Measurements from ENCODE around the gene C1QTNF2. TPM values are rescaled to one million over a fixed set of nuclear protein-coding genes. Genes with fewer than 3 reads are reported as not detected.

The C1QTNF2 gene, protein sequence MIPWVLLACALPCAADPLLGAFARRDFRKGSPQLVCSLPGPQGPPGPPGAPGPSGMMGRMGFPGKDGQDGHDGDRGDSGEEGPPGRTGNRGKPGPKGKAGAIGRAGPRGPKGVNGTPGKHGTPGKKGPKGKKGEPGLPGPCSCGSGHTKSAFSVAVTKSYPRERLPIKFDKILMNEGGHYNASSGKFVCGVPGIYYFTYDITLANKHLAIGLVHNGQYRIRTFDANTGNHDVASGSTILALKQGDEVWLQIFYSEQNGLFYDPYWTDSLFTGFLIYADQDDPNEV
- total RNA-seq (2014; rRNA removed; shearing (Covaris generic)) = 2.2 and 2.6 TPM in 2 replicates

DNA sequence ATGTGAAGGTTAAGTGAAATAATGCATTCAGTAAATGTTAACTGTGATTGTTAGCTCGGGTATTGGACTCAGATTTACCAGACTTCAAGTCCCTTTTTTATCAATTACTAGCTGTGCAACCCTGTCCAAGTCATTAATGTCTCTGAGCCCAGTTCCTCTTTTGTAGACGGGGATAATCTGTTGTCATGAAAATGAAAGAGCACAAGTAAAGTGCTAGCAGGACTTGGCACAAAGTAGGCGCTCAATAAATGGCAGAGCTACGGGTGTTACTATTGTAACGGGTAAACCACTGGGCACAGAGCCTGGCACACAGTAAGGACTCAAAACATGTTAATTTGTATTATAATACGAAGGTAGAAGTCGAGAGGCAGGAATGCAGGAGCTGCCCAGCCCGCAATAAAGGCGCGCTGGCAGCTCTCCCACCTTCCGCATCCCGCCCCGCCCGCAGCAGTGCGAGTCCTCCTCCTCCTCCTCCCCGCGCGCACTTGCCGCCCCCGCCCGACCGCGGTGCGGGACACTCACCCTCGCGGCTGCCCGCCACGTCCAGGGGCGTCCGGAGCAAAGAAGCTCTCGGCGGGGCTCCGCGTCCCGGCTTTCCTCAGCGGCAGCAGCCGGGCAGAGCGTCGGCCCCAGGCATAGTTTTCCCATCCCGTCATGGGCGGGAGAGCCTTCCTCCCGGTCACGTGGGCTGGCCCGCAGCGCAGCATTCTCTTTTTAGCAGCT is at the start of gene C1QTNF2:
Gene C1QTNF2 (minus strand): TSS at position 637 of the 723 bp plus-strand sequence. CDS start 15,615 bp downstream, outside the sequence.
- DNase-seq (ENCODE audit: low spot score) = peak; percentile 35

DNA sequence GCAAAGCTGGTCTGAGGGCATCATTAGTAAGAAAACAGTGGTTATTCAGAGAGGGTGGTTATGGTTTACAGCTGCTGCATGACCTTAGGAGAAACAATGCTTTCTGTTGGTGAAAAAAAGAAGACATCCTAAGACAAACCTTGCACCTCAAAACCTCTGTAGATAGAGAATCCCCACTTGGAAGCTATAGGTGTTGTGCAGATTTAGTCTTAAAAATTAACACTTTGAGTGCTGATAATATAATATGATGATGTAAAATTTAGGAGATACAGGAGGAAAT is 49.8 kb upstream of the C1QTNF2 start:
- DNase-seq (ENCODE audit: low spot score) = no peak

DNA sequence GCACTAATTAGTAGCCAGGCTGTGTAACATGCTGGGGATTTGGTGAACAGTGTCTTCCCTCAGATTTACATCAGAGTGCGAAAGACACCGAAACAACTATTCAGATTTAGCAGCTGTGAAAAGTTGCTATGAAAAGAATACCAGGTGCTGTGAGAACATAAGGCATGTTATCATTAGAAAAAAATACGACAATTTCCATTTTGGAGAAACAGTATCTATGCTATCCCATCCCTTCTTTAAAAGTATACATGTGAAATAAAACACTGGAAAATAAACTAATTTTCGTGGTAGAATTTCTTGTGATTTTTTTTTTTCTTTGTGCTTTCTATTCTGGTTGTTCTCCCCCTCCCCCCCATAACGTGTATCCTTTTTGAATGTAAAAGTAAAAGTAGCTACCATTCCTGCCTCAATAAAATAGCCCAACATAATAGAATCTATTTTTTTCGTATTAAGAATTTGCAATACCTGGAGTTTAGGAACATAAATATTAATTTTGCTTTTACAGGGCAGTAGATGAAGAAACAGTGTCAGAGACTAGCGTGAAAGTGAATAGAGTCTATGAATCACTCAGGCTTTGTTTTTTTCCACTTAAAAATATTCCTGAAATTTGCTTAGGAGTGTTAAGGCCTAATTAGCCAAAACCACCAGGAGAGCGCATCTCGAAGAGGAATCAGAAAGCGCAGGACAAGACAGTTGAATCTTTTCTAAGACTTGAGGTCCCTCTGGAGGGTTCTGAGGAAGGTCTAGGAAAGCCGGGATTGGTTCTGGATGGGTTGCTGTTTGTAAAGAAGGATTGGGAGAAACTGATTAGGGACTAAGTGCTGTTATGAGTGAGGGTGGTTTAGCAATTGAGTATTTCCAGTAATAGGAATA is 49.3 kb upstream of the C1QTNF2 start:
- DNase-seq (ENCODE audit: low spot score) = no peak

DNA sequence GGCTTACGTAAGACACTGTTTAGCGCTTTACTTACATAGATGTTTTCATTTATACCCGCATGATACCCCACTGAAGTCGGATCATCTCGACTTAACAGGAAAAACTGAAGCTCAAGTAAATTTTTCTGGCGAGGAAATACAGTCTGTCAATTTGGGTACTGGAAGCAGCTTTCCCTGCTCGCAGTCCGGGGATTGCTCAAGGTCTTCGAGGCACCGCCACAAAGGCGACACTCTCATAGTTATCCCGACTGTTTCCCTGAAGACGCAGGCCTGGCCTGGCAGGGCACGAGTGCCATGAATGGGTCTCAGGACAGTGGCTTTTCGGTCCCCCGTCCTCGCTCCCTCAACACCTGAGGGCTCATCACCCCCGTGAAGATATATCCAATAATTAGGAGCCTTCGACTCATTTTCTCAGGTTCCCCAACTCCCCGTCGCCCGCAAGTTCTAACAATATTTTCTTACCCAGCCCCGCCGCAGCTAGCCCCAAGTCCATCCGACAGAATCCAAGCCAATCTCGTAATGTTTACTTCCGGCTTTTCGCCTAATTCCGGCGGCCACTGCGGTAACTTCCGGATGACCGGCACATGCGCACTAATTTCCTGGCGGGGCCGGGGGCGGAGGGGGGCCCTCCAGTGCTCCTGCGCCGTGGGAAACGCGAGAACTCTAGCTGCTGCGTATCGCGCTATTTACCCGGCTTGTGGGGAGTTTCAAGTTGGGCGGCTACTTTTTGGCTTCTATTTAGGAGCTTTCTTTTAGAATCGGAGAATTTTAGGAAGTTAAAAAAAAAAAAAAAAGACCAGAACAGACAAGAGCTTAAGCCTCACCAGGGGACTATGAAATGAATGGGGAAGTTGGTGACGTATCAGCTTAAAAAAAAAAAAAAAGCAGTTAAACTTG is 48.4 kb upstream of the C1QTNF2 start, which contains the start of gene SLU7:
Gene SLU7 (minus strand): TSS at position 521 of the 897 bp plus-strand sequence. CDS start 3,787 bp downstream, outside the sequence.
- peak; percentile 94 for DNase-seq (ENCODE audit: low spot score)

DNA sequence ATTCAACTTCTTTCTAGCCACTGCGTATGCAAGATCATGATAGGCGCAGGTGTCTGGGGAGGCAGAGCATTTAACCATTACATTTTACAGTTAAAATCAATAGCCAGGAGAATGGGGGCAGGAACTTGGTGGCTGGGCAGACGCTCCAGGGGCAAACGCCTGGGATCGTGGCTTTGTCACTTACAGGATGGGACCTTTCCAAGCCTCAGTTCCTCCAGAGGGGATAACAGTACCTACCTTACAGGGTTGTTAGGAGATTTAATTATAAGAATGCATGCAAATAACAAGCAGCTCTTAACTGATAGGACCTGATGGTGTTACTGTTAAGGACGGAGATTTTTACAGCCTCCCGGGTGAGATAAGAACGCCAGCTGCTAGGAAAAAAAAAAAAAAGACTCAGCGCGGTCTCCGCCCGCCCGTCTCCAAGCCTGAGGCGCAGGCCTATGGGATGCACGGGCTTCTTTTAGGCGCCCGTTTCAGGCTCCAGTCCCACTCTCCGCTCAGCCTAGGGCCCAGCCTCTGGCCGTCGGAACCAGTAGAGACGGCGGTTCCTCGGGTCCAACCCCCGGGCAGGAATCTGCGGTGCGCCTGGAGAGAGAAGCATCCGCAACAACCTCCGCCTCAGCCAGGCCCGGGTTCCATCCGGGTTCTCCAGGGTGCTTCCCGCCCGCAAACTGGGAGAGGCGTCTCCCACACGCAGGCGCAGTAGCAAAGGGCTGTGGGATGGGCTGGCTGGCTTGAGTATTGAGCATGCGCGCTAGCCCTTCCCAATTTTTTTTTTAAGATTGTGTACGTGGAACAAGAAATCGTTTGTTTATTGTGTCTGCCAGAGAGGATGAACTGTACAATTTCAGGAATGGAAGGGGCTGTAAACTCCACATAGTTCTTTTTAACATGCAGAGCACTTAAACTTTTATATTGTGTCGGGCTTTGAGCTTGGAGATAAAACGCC is 29.3 kb upstream of the C1QTNF2 start, which contains the start of gene FAM200C:
Gene FAM200C (minus strand): TSS at position 653 of the 952 bp plus-strand sequence. CDS start 4,564 bp downstream, outside the sequence.
- peak; percentile 92 for DNase-seq (ENCODE audit: low spot score)

DNA sequence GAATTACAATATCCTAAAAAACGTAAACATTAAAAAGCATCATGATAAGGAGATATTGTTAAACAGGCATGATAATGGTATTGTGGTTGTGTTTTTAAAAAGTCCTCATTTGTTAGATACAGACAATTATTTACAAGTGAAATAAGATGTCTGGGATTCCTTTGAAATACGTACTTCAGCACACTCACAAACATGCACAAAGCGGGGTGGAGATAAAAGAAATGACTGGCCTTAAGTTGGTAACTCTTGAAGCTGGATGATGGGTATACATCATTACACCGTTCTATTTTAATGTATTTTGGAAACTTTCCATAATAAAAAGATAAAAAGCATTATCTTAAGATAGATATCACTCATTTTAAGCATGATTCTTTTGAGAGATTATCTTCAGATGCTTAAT is 28.4 kb upstream of the C1QTNF2 start:
- DNase-seq (ENCODE audit: low spot score) = no peak

DNA sequence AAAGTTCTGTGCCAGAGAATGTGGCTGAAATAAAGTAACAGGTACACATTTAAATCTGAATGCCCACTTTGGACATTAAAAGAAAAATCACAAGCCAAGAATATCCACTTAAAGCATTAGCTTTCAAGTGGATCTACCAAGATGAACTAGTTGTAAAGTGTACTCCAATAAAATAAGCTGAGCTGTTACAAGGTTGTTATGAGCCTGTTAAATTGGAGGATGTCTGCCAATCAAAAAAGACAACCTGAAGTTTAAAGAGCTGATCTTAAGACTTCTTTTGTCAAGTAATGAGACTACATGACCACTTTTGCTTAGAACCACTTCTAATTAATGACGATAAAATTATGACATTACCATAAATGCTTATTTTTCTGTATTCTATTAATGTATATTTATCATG is 27.1 kb upstream of the C1QTNF2 start:
- DNase-seq (ENCODE audit: low spot score) = no peak

DNA sequence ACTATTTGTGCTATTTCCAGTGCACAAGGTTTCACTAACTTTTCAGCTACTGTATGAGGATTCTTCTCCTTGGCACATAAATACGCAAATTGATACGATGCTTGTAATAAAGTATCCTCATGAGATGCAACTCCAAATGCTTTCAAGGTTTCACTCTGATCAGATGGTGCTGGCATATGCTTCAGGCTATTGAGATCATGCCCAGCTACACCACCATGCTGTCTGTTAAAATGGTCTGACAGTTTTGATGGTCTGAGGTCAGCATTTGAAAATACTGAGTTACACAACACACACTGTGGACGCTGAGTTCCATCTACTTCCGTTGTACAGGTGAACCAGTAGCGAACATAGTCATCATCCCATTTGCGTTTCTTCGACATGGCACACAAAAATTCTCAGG is 24.7 kb upstream of the C1QTNF2 start:
- DNase-seq (ENCODE audit: low spot score) = no peak

DNA sequence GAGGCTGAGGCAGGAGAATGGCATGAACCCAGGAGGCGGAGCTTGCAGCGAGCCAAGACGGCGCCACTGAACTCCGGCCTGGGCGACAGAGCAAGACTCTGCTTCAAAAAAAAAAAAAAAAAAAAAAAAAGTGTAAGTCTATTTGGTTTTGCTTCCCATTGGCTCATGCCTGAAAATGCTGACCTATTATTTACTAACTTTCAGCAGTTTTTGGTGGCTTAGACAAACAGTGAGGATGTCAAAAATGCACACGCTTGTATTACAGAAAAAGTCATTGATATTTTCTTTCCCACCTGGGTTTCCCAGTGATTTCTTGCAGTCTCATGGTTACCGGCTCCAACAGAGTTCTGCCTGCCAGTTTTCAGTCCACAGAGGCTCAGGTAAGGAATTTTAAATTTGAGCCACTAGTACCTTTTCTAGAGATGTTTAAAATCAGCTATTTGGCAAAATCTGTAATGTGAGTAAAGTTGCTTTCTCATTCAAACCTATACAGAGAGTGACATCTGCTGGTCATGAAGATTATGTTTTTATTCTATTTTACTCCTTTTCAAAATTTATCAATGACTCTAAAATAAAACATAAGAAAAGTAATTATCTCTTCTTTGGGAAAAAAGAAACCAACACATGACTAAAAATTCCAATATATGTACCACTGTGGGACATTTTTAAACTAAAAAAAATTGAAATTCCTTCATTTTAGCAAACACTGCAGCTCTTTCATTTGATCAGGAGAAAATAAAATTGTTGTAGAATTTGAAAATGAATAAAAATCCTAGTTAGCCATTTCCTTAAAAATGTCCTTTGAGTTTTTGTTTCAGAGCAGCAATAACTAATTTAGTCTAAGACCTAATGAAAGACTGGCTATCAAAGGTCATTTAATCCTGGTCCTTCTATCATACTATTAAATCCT is 20.6 kb upstream of the C1QTNF2 start:
- peak; percentile 33 for DNase-seq (ENCODE audit: low spot score)

DNA sequence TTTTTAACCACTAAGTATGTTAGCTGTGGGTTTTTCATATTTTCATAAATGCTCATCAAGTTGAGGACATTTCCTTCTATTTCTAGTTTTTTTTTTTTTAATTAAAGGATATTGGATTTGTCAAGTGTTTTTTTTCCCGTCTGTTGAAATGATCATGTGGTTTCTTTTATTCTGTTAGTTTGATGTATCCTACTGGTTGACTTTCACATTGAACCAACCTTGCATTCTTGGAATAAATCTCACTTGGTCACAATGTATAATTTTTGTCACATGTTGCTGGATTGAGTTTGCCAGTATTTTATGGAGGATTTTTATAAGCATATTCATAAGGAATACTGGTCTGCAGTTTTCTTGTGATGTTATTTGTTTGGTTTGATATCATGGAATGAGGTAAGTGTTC is 17.0 kb upstream of the C1QTNF2 start:
- no peak for DNase-seq (ENCODE audit: low spot score)

DNA sequence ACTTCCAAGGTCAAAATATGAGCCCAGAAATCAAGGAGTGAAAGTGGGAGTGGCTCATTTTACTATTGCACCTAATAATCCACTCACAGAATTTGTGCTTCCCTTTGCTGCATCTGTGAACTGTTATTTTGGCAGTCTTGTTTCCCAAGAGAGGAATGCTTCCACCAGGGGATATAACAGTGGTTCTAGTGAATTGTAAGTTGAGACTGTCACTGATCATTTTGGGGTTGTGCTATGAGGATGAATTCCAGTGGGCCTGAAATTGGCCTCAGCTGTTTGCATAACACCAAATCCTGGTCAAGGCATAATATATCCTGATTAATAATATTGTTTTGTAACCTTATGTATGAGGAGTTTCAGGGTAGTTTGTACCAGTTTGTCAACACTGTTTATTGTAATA is 15.1 kb upstream of the C1QTNF2 start:
- DNase-seq (ENCODE audit: low spot score) = no peak

DNA sequence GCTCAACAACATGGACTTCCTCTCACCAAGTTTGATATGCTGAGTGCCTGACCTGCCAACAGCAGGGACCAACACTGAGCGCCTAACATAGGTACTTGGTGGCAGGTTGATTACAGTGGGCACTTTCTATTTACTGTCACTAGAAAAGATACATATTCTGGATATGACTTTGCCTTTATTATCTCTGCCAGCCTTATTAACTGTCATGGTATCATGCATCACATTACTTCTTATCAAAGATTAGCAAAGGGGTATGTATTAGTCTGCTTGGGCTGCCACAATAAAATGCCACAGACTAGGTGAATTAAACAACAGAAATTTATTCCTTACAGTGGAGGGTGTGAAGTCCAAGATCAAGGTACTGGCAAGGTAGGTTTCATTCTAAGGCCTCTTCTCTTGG is 14.3 kb upstream of the C1QTNF2 start:
- DNase-seq (ENCODE audit: low spot score) = no peak

DNA sequence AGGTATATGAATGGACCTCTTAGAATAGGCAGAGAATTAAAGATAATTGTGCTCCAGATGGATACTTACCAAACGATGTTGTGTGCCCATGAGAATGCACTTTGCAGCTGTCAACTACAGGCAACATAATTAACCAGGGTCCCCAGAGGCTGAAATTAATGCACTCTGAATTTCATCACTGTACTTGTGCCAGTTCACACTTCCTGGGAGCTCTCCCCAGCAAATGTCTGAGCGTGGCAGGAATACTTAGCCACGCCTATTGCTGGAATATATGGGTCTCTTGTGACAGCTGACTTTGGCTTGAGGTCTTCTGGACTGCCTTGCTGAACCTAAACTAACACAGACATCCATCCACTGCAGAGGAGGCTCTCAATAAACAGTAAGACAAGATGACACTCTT is 11.9 kb upstream of the C1QTNF2 start:
- no peak for DNase-seq (ENCODE audit: low spot score)

DNA sequence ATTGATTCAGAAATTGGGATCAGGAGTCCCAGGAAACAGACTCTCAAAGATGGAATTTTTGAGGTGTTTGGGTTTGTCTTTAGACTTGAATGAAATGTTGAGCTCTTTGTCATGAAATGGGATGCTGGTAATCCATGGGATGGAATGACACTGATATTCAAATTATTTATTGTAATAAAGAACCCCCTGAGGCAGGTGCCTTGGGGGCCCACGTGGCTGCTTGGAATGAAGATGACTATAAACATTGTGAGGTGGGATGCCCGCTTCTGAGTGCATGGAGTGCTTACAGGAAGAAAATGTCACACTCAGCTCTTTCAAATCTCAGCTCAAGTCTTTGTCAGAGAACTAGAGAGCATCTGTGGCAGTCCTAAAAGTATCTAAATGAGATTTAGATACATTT is 9.6 kb upstream of the C1QTNF2 start:
- DNase-seq (ENCODE audit: low spot score) = no peak

DNA sequence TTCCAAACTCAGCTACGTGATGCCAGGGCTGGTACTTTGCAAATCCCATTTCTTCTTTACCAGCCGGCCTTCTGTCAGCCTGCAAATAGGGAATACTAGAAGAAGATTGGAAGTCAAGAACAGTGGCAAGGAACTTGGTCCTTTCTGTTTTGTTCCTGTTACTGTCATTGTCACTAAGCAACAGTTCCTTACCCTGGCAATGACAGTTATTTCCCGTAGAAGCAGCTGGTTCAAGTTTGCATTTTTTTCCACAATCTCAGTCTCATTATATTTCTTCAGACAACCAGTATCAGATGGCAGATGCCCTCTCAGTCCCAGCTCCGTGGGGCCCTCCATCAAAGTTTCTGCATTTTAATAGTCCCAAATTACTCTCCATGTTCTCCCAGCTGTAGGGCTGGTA is 9.1 kb upstream of the C1QTNF2 start:
- DNase-seq (ENCODE audit: low spot score) = no peak

DNA sequence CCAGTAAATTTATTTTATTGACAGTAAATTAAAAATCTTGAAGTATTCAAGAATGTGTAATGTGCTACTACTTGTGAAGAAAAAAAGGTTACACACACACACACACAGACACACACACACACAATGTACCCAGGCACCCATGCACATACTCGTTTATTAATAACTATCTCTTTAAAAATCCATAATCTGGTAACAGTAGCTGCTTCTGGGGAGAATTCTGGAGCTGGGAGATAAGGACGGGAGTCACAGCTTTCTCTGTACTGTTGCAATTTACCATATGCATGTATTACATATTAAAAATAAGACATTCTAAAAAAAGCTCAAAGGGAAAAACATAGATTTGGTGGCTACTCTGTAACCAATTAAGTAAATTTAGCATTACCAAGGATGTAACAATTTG is 7.9 kb upstream of the C1QTNF2 start:
- no peak for DNase-seq (ENCODE audit: low spot score)

DNA sequence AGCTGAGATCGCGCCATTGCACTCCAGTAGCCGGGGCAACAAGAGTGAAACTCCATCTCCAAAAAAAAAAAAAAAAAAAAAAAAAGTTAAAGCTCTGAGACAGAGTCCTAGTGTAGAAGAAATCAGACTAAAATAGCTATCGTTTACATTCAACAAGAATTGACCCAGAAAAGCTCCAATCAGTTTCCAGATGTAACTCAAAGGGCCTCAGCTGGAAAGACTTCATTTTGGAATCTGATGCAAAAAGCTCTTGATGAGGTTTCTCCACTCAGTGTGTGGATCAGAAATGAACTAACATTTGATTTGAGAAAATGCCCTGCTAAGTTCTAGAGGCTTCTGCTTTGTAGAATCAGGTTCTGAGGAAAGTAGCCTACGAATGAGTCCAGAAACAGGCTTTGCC is 7.2 kb upstream of the C1QTNF2 start:
- DNase-seq (ENCODE audit: low spot score) = no peak

DNA sequence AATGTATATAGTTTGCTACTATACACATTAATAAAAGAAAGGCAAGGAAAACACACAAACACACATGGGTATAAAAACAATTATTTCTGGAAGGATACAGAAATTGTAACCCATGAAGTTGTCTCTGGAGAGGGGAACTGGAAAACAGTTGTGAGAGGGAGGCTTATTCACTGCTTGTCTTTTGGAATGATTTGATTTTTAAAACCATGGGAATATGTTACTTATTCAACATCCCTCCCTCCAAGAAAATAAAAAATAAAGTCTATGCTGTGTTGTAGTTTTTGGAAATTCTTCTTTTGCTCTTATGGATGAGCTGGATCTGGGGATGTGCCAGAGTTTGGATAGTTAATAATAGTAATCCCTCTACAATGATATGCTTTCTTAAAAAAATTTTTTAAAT is 6.0 kb upstream of the C1QTNF2 start:
- DNase-seq (ENCODE audit: low spot score) = no peak

DNA sequence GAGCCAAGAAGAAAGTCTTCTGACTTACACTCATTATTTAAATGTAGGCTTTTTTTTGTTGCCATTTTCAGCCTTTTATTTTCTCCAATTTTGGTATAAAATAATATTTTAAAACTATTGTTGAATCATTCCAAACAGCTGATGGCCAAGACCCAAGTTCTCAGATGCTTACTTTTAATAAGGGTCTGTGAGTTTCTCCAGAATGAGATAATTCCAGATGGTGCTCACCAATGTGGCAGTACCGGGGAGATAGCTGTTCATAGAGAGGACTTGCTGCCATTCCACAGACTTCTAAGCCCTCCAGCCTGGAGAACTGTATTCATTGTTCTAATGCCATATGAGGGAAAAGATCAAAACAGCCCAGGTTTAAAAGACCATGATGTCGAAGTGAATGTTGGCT is 5.3 kb upstream of the C1QTNF2 start:
- DNase-seq (ENCODE audit: low spot score) = no peak

Data from H4 (cell line).